ENCODE measurements around the gene CYP2U1. TPM values are rescaled to one million over a fixed set of nuclear protein-coding genes. Genes with fewer than 3 reads are reported as not detected.

CYP2U1 gene
- total and polyA plus RNA-seq, 10 donors = 5.5 to 14.0 (median 12.2) TPM

DNA sequence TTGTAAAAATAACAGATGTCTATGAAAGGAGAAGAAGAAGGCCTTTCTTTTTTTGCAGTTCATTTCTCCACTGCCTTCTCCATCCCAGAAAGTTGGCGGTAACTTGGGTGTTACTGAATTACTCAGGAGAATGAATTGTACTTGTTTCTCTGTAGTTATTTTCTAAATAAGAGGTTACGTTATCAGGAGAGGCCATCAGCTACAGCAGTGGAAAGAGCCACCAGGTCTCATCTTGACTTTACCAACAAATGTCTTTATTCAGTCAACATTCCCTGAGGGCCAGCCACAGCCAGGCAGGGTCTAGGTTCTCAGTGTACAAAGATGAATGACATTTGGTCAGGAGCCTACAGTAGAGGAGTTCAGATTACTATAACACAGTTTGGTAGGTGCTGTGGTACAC is 66.4 kb downstream of the CYP2U1 start:
- TF ChIP-seq POLR2A (IDR thresholded peaks at IDR 0.05) (no peak), POLR2AphosphoS5 (IDR thresholded peaks at IDR 0.05) (no peak)
- TF ChIP-seq, protein P1, sequence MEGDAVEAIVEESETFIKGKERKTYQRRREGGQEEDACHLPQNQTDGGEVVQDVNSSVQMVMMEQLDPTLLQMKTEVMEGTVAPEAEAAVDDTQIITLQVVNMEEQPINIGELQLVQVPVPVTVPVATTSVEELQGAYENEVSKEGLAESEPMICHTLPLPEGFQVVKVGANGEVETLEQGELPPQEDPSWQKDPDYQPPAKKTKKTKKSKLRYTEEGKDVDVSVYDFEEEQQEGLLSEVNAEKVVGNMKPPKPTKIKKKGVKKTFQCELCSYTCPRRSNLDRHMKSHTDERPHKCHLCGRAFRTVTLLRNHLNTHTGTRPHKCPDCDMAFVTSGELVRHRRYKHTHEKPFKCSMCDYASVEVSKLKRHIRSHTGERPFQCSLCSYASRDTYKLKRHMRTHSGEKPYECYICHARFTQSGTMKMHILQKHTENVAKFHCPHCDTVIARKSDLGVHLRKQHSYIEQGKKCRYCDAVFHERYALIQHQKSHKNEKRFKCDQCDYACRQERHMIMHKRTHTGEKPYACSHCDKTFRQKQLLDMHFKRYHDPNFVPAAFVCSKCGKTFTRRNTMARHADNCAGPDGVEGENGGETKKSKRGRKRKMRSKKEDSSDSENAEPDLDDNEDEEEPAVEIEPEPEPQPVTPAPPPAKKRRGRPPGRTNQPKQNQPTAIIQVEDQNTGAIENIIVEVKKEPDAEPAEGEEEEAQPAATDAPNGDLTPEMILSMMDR (IDR thresholded peaks at IDR 0.05 in 8 of 11, conservative IDR thresholded peaks at IDR 0.05 in 3 of 11) = no peak
- intact Hi-C loops (cut with DNase I; ENCODE audit: low total_unique reads) = no loop called here
- no peak overlapping the region for H3K4me3 ChIP-seq
- 84 to 96% (median 92%) methylated on average over 2 of the region's 2 CpGs for WGBS, 5 donors
- H3K36me3 ChIP-seq = peaks cover 0 to 18% (median 0%) of the 10 kb centered on the region in 6 donors
- no peaks in the 10 kb centered on the region for H3K9me3 ChIP-seq
- H3K27ac ChIP-seq = peak overlapping the region in 4 of 8 donors; percentile 9 to 58 (median 40)
- H3K4me1 ChIP-seq = peaks cover 5 to 38% (median 17%) of the 10 kb centered on the region in 6 donors
- H3K27me3 ChIP-seq (replicated peaks in 1 of 7) = no peaks in the 10 kb centered on the region
- no peak for DNase-seq

DNA sequence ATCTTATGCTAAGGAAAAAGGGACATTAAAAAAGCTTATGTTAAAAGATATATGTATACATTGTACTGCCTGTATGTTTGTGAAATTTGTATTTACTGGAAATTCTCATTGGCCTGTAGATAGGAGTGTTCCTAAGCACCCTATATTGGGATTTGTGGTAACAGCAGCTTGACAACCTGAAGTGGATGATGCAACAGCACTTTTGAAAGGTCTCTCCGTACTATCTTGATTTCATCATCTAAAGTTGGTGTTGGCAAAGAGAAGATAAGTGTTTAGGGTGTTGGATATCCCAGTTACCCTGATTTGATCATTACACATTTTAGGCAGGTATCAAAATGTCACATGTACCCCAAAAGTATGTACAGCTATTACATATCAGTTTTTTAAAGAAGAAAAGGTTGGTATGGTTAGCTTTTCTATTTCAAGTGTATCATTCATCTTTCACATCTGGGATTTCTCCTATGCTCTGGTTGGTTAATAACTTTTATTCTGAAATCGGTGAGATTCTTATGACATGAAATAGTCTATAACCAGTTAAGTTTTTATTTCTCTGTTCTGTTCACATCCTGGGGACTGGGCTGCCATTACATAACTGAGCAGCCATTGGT is 68.7 kb downstream of the CYP2U1 start:
- Histone ChIP-seq H3K9me3 (no peaks in the 10 kb centered on the region), H3K4me1 (peaks cover 0 to 16% (median 0%) of the 10 kb centered on the region in 6 donors), H3K27ac (no peak overlapping the region), H3K36me3 (peaks cover 0 to 18% (median 0%) of the 10 kb centered on the region in 6 donors), H3K27me3 (replicated peaks in 1 of 7) (no peaks in the 10 kb centered on the region), H3K4me3 (no peak overlapping the region)
- TF ChIP-seq, protein P1 (IDR thresholded peaks at IDR 0.05 in 8 of 11, conservative IDR thresholded peaks at IDR 0.05 in 3 of 11) = no peak
- no peak for TF ChIP-seq POLR2A (IDR thresholded peaks at IDR 0.05)
- no peak for TF ChIP-seq POLR2AphosphoS5 (IDR thresholded peaks at IDR 0.05)
- intact Hi-C loops (cut with DNase I; ENCODE audit: low total_unique reads) = no loop called here
- 72 to 91% (median 87%) methylated on average over 2 of the region's 2 CpGs for WGBS, 5 donors
- no peak for DNase-seq

DNA sequence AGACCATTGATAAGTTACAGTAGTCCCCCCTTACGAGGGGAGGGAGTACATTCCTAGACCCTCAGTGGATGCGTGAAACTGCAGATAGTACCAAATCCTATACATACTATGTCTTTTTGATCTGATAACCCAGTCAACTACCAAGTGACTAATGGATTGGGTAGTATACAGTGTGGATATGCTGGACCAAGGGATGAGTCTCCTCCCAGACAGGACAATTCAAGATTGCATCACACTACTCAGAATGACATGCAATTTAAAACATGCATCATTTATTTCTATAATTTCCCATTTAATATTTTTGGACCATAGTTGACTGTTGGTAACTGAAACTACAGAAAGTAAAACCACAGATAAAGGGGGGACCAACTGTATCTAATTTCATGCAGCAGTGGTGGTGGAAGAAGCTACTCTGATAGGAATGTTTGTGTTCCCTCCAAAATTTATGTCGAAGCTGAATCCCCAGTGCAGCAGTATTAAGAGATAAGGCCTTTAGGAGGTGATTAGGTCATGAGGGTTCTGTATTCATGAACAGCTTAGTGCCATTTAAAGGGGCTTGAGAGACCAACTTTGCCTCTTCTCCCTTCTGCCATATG is 70.3 kb downstream of the CYP2U1 start:
- no peaks in the 10 kb centered on the region for H3K27me3 ChIP-seq (replicated peaks in 1 of 7)
- peaks cover 0 to 11% (median 0%) of the 10 kb centered on the region in 6 donors for H3K36me3 ChIP-seq
- no peak overlapping the region for H3K4me3 ChIP-seq
- no peak overlapping the region for H3K27ac ChIP-seq
- 91 to 95% (median 93%) methylated on average over 3 of the region's 3 CpGs for WGBS, 5 donors
- no peak for DNase-seq
- intact Hi-C loops (cut with DNase I; ENCODE audit: low total_unique reads) = no loop called here
- no peaks in the 10 kb centered on the region for H3K9me3 ChIP-seq
- peaks cover 0 to 15% (median 0%) of the 10 kb centered on the region in 6 donors for H3K4me1 ChIP-seq
- TF ChIP-seq, protein P1 (IDR thresholded peaks at IDR 0.05 in 8 of 11, conservative IDR thresholded peaks at IDR 0.05 in 3 of 11) = no peak
- TF ChIP-seq POLR2A (IDR thresholded peaks at IDR 0.05) = no peak
- TF ChIP-seq POLR2AphosphoS5 (IDR thresholded peaks at IDR 0.05) = no peak

Other genes with a start within 250 kb of the CYP2U1 start
- 10 to 100 TPM; 26.2 to 73.8 (median 27.4) TPM for gene PAPSS1, start 211.3 kb upstream of the CYP2U1 start, total RNA-seq
- gene PAPSS1, start 211.3 kb upstream of the CYP2U1 start, polyA plus RNA-seq = 10 to 100 TPM; 22.7 to 24.6 (median 23.4) TPM
- 10 to 100 TPM in 3 of 7 donors, 1 to 10 TPM in 4; 2.9 to 35.5 (median 7.3) TPM for gene SGMS2, start 106.6 kb upstream of the CYP2U1 start, total RNA-seq
- gene SGMS2, start 106.6 kb upstream of the CYP2U1 start, polyA plus RNA-seq = under 1 TPM; 0.20 to 0.48 (median 0.26) TPM
- gene HADH, start 58.3 kb downstream of the CYP2U1 start, total RNA-seq = 10 to 100 TPM; 24.4 to 39.9 (median 27.6) TPM
- gene HADH, start 58.3 kb downstream of the CYP2U1 start, polyA plus RNA-seq = 10 to 100 TPM; 30.3 to 31.5 (median 31.3) TPM
- 10 to 100 TPM; 18.6 to 55.4 (median 34.7) TPM for gene LEF1, start 237.4 kb downstream of the CYP2U1 start, total RNA-seq
- 10 to 100 TPM in 1 of 3 donors, 1 to 10 TPM in 2; 7.8 to 27.9 (median 9.7) TPM for gene LEF1, start 237.4 kb downstream of the CYP2U1 start, polyA plus RNA-seq

All from spleen (tissue), 11 donors.